ENCODE results near the gene EPM2A. TPM values are rescaled to one million over a fixed set of nuclear protein-coding genes. Genes with fewer than 3 reads are reported as not detected.

Gene EPM2A
- total and polyA plus RNA-seq, 2 donors (not counting 3 experiments of a cell fraction or from before 2014, with no cell fraction given) = 3.1 to 4.8 TPM

- H3K27me3 ChIP-seq (ENCODE audit: control insufficient read depth in 2 of 2, insufficient read depth in 2 of 2, low read length in 2 of 2) = no peaks in the 10 kb centered on the region
- DNase-seq (ENCODE audit: low read depth, low spot score) (no peak), FAIRE-seq (no peak)
- H3K9me3 ChIP-seq (replicated peaks; ENCODE audit: control insufficient read depth, insufficient read depth, low read length) = no peaks in the 10 kb centered on the region
- H3K79me2 ChIP-seq (ENCODE audit: control insufficient read depth, insufficient read depth, low read length) = no peaks in the 10 kb centered on the region
- no peaks in the 10 kb centered on the region for H3K36me3 ChIP-seq (ENCODE audit: control insufficient read depth in 2 of 2, extremely low read depth in 1 of 2, insufficient read depth in 2 of 2, low read length in 2 of 2)
- no peak overlapping the region for H3K4me2 ChIP-seq (ENCODE audit: insufficient read depth, low read length)
- dilution Hi-C loops (cut with MboI; ENCODE audit: extremely low pct_ligation_motif_present, low sequenced_read_pairs) = no loop called here
- CTCF ChIA-PET = interaction anchor here (1.0 kb wide), 1 partner anchor 11 kb away, joined by 3 read pairs; the partner anchor contains the start of gene EPM2A
- no peaks in the 10 kb centered on the region for H3K9me1 ChIP-seq (replicated peaks; ENCODE audit: control insufficient read depth, extremely low read depth, insufficient read depth, low read length)
- H2AFZ ChIP-seq (ENCODE audit: low read depth, low read length) = no peak overlapping the region
- H3K27ac ChIP-seq (ENCODE audit: insufficient read depth, low read depth, low read length) = no peak overlapping the region
- H3K4me3 ChIP-seq (replicated peaks in 1 of 3; ENCODE audit: insufficient read depth in 1 of 3, low read depth in 1 of 3, low read length in 3 of 3) = no peak overlapping the region
- POLR2A ChIA-PET = no interaction called here
- intact Hi-C loops (cut with micrococcal nuclease) = no loop called here
- BruUV-seq (replicated peaks) = no TSS peak
- no peak overlapping the region for H3K9ac ChIP-seq (replicated peaks; ENCODE audit: extremely low read depth, insufficient read depth, low read length)
- TF ChIP-seq MAX (IDR thresholded peaks at IDR 0.05; ENCODE audit: insufficient read depth, insufficient read length) = no peak
- TF ChIP-seq POLR2A (IDR thresholded peaks at IDR 0.05; ENCODE audit: low read depth, low read length) = no peak
- TF ChIP-seq GATA2 (IDR thresholded peaks at IDR 0.05; ENCODE audit: insufficient read depth, insufficient read length, low read depth, low read length) = no peak
- TF ChIP-seq EZH2 (IDR thresholded peaks at IDR 0.05; ENCODE audit: borderline replicate concordance, low read depth, low read length, severe bottlenecking) = no peak
- no peaks in the 10 kb centered on the region for H3K4me1 ChIP-seq (ENCODE audit: control insufficient read depth, extremely low read depth, insufficient read depth, low read length)
- no peaks in the 10 kb centered on the region for H4K20me1 ChIP-seq (replicated peaks; ENCODE audit: control insufficient read depth, extremely low read depth, insufficient read depth, low read length)
Measured at GRCh38 chr6:145723646-145724045, 11.7 kb downstream of the EPM2A start.

- H3K4me2 ChIP-seq (ENCODE audit: insufficient read depth, low read length) = no peak overlapping the region
- no peaks in the 10 kb centered on the region for H3K4me1 ChIP-seq (ENCODE audit: control insufficient read depth, extremely low read depth, insufficient read depth, low read length)
- no peak overlapping the region for H3K4me3 ChIP-seq (replicated peaks in 1 of 3; ENCODE audit: insufficient read depth in 1 of 3, low read depth in 1 of 3, low read length in 3 of 3)
- ChIA-PET POLR2A (no interaction called here), CTCF (interaction anchor here (1.4 to 3.1 kb wide), 2 partner anchors 12 to 18 kb away, joined by 9 to 12 read pairs; partner anchors contain the start of gene EPM2A)
- no peaks in the 10 kb centered on the region for H3K79me2 ChIP-seq (ENCODE audit: control insufficient read depth, insufficient read depth, low read length)
- FAIRE-seq (no peak), DNase-seq (ENCODE audit: low read depth, low spot score) (no peak)
- H3K9me1 ChIP-seq (replicated peaks; ENCODE audit: control insufficient read depth, extremely low read depth, insufficient read depth, low read length) = no peaks in the 10 kb centered on the region
- H3K36me3 ChIP-seq (ENCODE audit: control insufficient read depth in 2 of 2, extremely low read depth in 1 of 2, insufficient read depth in 2 of 2, low read length in 2 of 2) = no peaks in the 10 kb centered on the region
- intact Hi-C loops (cut with micrococcal nuclease) (no loop called here), dilution Hi-C loops (cut with MboI; ENCODE audit: extremely low pct_ligation_motif_present, low sequenced_read_pairs) (no loop called here)
- TF ChIP-seq MYC (IDR thresholded peaks at IDR 0.05; ENCODE audit: low read depth, low read length) (no peak), JUN (IDR thresholded peaks at IDR 0.05; ENCODE audit: borderline replicate concordance, insufficient read depth, insufficient read length, low read depth) (no peak), GATA2 (IDR thresholded peaks at IDR 0.05; ENCODE audit: insufficient read depth, insufficient read length, low read depth, low read length) (no peak), POLR2A (IDR thresholded peaks at IDR 0.05; ENCODE audit: low read depth, low read length) (no peak), FOS (IDR thresholded peaks at IDR 0.05; ENCODE audit: borderline replicate concordance, insufficient read depth, low read length) (no peak), CTCF (IDR thresholded peaks at IDR 0.05; ENCODE audit: extremely low read depth in 1 of 2, insufficient read depth in 1 of 2, low read depth in 1 of 2, low read length in 2 of 2) (no peak), POLR2AphosphoS5 (IDR thresholded peaks at IDR 0.05; ENCODE audit: insufficient read depth, low read depth, low read length) (no peak), MAX (IDR thresholded peaks at IDR 0.05; ENCODE audit: insufficient read depth, insufficient read length) (no peak), EZH2 (IDR thresholded peaks at IDR 0.05; ENCODE audit: borderline replicate concordance, low read depth, low read length, severe bottlenecking) (no peak)
- BruUV-seq (replicated peaks) = no TSS peak
- no peaks in the 10 kb centered on the region for H3K27me3 ChIP-seq (ENCODE audit: control insufficient read depth in 2 of 2, insufficient read depth in 2 of 2, low read length in 2 of 2)
- H3K9me3 ChIP-seq (replicated peaks; ENCODE audit: control insufficient read depth, insufficient read depth, low read length) = no peaks in the 10 kb centered on the region
- H4K20me1 ChIP-seq (replicated peaks; ENCODE audit: control insufficient read depth, extremely low read depth, insufficient read depth, low read length) = no peaks in the 10 kb centered on the region
- no peak overlapping the region for H3K27ac ChIP-seq (ENCODE audit: insufficient read depth, low read depth, low read length)
- no peak overlapping the region for H2AFZ ChIP-seq (ENCODE audit: low read depth, low read length)
- H3K9ac ChIP-seq (replicated peaks; ENCODE audit: extremely low read depth, insufficient read depth, low read length) = no peak overlapping the region
Measured at GRCh38 chr6:145722190-145722589, 13.1 kb downstream of the EPM2A start.
